GM19328 (cell line): Measurements from ENCODE around the gene SERPINB2.

Experiments used
- ATAC-seq: cut with Tn5 transposase; IDR thresholded peaks from one replicate; pipeline ENCODE4 v1.9.1; 2021; ENCODE audit warnings: mild to moderate bottlenecking, moderate library complexity; ENCODE audit not compliant: unreplicated experiment

The SERPINB2 gene

GRCh38 chr18:63887424-63887823 lies at the start of gene SERPINB2:
Gene SERPINB2, plus strand, starts transcription at chr18:63887705. Its CDS starts 3,740 bp downstream, at chr18:63891445.
- ATAC-seq: no peak

- no peak for ATAC-seq
Observed at GRCh38 chr18:63843008-63843407, 44.5 kb upstream of the SERPINB2 start.

- ATAC-seq: peak; percentile 53
Observed at GRCh38 chr18:63844254-63844653, 43.3 kb upstream of the SERPINB2 start.

GRCh38 chr18:63848159-63848558 lies 39.3 kb upstream of the SERPINB2 start:
- ATAC-seq: no peak

- peak; percentile 52 for ATAC-seq
Observed at GRCh38 chr18:63850020-63850419, 37.5 kb upstream of the SERPINB2 start.

- ATAC-seq: no peak
Observed at GRCh38 chr18:63850636-63851035, 36.9 kb upstream of the SERPINB2 start.

GRCh38 chr18:63858456-63858855 lies 29.0 kb upstream of the SERPINB2 start:
- no peak for ATAC-seq

GRCh38 chr18:63859781-63860475 lies 27.6 kb upstream of the SERPINB2 start:
- ATAC-seq: no peak

- ATAC-seq: no peak
Observed at GRCh38 chr18:63860531-63860930, 27.0 kb upstream of the SERPINB2 start.

GRCh38 chr18:63867368-63868125 lies 20.0 kb upstream of the SERPINB2 start:
- ATAC-seq: no peak

GRCh38 chr18:63868546-63868945 lies 19.0 kb upstream of the SERPINB2 start:
- no peak for ATAC-seq

- ATAC-seq: no peak
Observed at GRCh38 chr18:63869374-63869773, 18.1 kb upstream of the SERPINB2 start.

GRCh38 chr18:63869851-63870250 lies 17.7 kb upstream of the SERPINB2 start:
- no peak for ATAC-seq

GRCh38 chr18:63871836-63872235 lies 15.7 kb upstream of the SERPINB2 start:
- ATAC-seq: no peak

GRCh38 chr18:63872586-63872985 lies 14.9 kb upstream of the SERPINB2 start:
- ATAC-seq: no peak

- ATAC-seq: no peak
Observed at GRCh38 chr18:63878343-63878742, 9.2 kb upstream of the SERPINB2 start.

GRCh38 chr18:63878925-63879324 lies 8.6 kb upstream of the SERPINB2 start:
- ATAC-seq: no peak

GRCh38 chr18:63879709-63880108 lies 7.8 kb upstream of the SERPINB2 start:
- ATAC-seq: no peak

GRCh38 chr18:63881851-63882250 lies 5.7 kb upstream of the SERPINB2 start:
- no peak for ATAC-seq

GRCh38 chr18:63882333-63883141 lies 5.0 kb upstream of the SERPINB2 start:
- ATAC-seq: no peak

GRCh38 chr18:63883617-63884016 lies 3.9 kb upstream of the SERPINB2 start:
- ATAC-seq: no peak
